ENCODE measurements around the gene TMEM8B.

- TF ChIP-seq CTCF (conservative IDR thresholded peaks at IDR 0.05; ENCODE audit: low read length): no peak
- no peak for TF ChIP-seq EZH2phosphoT487 (IDR thresholded peaks at IDR 0.05; ENCODE audit: borderline replicate concordance)
These were observed 78.1 kb downstream of the TMEM8B start for GRCh38 chr9:35906923-35907699.

All from Loucy (cell line).